ENCODE measurements around the gene LRP8. TPM values are rescaled to one million over a fixed set of nuclear protein-coding genes. Genes with fewer than 3 reads are reported as not detected.
"Not testable (repeated sequence)": the region's sequence is repeated elsewhere in the genome, so short reads cannot be mapped to it uniquely, and the experiment has no call there.

The LRP8 gene
- total and polyA plus RNA-seq, 2 donors from 2014 or later = 1.4 to 6.9 TPM

DNA sequence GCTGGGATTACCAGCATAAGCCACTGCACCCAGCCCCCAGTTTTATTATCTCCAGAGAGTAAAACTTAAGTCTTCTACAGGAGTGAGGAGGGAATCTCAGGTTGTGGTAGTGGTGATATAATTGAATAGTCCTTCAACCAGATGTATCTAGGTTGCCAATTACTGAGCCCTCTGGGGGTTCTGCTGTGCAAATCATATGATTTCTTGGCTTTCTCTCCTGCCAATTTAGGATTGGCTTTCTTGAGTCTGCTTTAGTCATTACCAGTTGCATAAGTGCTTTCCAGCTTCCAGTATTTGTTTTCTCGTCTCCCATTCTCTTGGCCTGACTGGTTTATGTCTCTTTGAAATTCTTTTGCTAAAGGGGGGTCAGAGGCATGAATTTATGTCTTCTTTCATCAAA lies 120.1 kb downstream of the LRP8 start:
- no peak overlapping the region for H3K4me3 ChIP-seq (ENCODE audit: low read length in 3 of 3)

DNA sequence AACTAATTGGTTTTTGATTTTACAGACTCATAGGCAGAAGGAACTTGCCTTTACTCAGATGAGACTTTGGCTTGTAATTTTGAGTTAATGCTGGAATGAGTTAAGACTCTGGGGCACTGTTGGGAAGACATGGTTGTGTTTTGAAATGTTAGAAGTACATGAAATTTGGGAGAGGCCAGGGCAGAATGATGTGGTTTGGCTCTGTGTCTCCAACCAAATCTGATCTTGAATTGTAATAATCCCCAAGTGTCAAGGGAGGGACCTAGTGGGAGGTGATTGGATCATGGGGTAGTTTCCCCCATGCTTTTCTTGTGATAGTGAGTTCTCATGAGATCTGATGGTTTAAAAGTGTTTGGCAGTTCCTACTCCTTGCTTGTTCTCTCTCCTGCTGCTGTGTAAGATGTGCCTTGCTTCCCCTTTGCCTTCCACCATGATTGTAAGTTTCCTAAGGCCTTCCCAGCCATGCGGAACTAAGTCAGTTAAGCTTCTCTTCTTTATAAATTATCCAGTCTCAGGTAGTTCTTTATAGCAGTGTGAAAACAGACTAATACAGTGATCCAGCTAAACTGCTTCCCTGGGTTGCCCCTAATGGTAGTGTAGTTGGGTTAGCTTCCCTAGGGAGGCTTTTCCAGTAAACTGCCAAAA lies 121.0 kb downstream of the LRP8 start:
- intact Hi-C loops (cut with DNase I) = no loop called here
- Histone ChIP-seq H3K27ac (ENCODE audit: low read depth in 2 of 2, low read length in 2 of 2) (no peak overlapping the region), H3K27me3 (ENCODE audit: control insufficient read depth, insufficient read depth, low read length) (no peaks in the 10 kb centered on the region), H3K9ac (ENCODE audit: low read length in 3 of 3) (no peak overlapping the region), H3K36me3 (ENCODE audit: control insufficient read depth in 2 of 3, insufficient read depth in 3 of 3, low read length in 3 of 3) (peaks cover 14 to 58% (median 49%) of the 10 kb centered on the region in 3 donors), H3K4me1 (ENCODE audit: control insufficient read depth in 2 of 3, insufficient read depth in 2 of 3, low read depth in 1 of 3, low read length in 3 of 3) (no peaks in the 10 kb centered on the region), H3K4me3 (ENCODE audit: low read length in 3 of 3) (no peak overlapping the region), H3K9me3 (ENCODE audit: control insufficient read depth in 2 of 3, insufficient read depth in 1 of 3, low read length in 3 of 3) (peaks cover 0 to 2% (median 0%) of the 10 kb centered on the region in 3 donors)
- DNase-seq (no peak), FAIRE-seq (no peak)
- TF ChIP-seq, protein P1, sequence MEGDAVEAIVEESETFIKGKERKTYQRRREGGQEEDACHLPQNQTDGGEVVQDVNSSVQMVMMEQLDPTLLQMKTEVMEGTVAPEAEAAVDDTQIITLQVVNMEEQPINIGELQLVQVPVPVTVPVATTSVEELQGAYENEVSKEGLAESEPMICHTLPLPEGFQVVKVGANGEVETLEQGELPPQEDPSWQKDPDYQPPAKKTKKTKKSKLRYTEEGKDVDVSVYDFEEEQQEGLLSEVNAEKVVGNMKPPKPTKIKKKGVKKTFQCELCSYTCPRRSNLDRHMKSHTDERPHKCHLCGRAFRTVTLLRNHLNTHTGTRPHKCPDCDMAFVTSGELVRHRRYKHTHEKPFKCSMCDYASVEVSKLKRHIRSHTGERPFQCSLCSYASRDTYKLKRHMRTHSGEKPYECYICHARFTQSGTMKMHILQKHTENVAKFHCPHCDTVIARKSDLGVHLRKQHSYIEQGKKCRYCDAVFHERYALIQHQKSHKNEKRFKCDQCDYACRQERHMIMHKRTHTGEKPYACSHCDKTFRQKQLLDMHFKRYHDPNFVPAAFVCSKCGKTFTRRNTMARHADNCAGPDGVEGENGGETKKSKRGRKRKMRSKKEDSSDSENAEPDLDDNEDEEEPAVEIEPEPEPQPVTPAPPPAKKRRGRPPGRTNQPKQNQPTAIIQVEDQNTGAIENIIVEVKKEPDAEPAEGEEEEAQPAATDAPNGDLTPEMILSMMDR (IDR thresholded peaks at IDR 0.05; ENCODE audit: borderline replicate concordance, extremely low read depth, insufficient read depth) = no peak

More for the DNA sequence above, 120.1 kb downstream of the LRP8 start:
- Histone ChIP-seq H3K27ac (ENCODE audit: low read depth in 2 of 2, low read length in 2 of 2) (no peak overlapping the region), H3K27me3 (ENCODE audit: control insufficient read depth, insufficient read depth, low read length) (no peaks in the 10 kb centered on the region), H3K4me1 (ENCODE audit: control insufficient read depth in 2 of 3, insufficient read depth in 2 of 3, low read depth in 1 of 3, low read length in 3 of 3) (no peaks in the 10 kb centered on the region), H3K9me3 (ENCODE audit: control insufficient read depth in 2 of 3, insufficient read depth in 1 of 3, low read length in 3 of 3) (peaks cover 0 to 2% (median 0%) of the 10 kb centered on the region in 3 donors), H3K9ac (ENCODE audit: low read length in 3 of 3) (no peak overlapping the region), H3K36me3 (ENCODE audit: control insufficient read depth in 2 of 3, insufficient read depth in 3 of 3, low read length in 3 of 3) (peaks cover 9 to 49% (median 47%) of the 10 kb centered on the region in 3 donors)
- DNase-seq (no peak), FAIRE-seq (no peak)
- TF ChIP-seq, protein P1 (IDR thresholded peaks at IDR 0.05; ENCODE audit: borderline replicate concordance, extremely low read depth, insufficient read depth) = no peak
- intact Hi-C loops (cut with DNase I) = no loop called here

DNA sequence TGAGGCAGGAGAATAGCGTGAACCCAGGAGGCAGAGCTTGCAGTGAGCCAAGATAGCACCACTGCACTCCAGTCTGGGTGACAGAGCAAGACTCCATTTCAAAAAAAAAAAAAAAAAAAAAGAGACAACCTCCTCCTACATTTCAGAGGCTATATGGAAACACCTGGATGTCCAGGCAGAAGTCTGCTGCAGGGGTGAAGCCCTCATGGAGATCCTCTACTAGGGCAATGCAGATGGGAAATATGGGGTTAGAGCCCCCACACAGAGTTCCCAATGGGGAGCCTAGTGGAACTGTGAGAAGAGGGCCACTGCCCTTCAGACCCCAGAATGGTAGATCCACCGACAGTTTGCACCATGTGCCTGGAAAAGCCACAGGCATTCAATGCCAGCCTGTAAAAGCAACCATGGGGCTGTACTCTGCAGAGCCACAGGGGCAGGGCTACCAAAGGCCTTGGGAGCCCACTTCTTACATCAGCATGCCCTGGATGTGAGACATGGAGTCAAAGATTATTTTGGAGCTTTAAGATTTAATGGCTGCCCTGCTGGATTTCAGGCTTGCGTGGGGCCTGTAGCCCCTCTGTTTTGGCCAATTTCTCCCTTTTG lies 121.7 kb downstream of the LRP8 start:
- H3K9me3 ChIP-seq (ENCODE audit: control insufficient read depth in 2 of 3, insufficient read depth in 1 of 3, low read length in 3 of 3); intact Hi-C loops (cut with DNase I); H3K27me3 ChIP-seq (ENCODE audit: control insufficient read depth, insufficient read depth, low read length); FAIRE-seq; H3K4me3 ChIP-seq (ENCODE audit: low read length in 3 of 3); H3K9ac ChIP-seq (ENCODE audit: low read length in 3 of 3); DNase-seq; H3K27ac ChIP-seq (ENCODE audit: low read depth in 2 of 2, low read length in 2 of 2); H3K4me1 ChIP-seq (ENCODE audit: control insufficient read depth in 2 of 3, insufficient read depth in 2 of 3, low read depth in 1 of 3, low read length in 3 of 3): not testable (repeated sequence)
- peaks cover 17 to 60% (median 47%) of the 10 kb centered on the region in 3 donors for H3K36me3 ChIP-seq (ENCODE audit: control insufficient read depth in 2 of 3, insufficient read depth in 3 of 3, low read length in 3 of 3)

DNA sequence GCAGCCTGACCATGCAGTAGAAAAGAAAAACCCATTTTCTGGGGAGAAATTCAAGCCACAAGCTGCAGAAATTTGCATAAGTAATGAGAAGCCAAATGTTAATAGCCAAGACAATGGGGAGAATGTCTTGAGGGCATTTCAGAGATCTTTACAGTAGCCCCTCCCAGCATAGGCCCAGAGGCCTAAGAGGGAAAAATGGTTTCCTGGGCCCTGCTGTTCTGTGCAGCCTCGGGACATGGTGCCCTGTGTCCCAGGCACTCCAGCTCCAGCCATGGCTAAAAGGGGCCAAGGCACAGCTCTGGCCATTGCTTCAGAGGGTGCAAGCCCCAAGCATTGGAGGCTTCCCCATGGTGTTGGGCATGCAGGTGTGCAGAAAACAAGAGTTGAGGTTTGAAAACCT lies 122.4 kb downstream of the LRP8 start:
- FAIRE-seq; H3K27ac ChIP-seq (ENCODE audit: low read depth in 2 of 2, low read length in 2 of 2); H3K9ac ChIP-seq (ENCODE audit: low read length in 3 of 3); H3K4me1 ChIP-seq (ENCODE audit: control insufficient read depth in 2 of 3, insufficient read depth in 2 of 3, low read depth in 1 of 3, low read length in 3 of 3); intact Hi-C loops (cut with DNase I); H3K9me3 ChIP-seq (ENCODE audit: control insufficient read depth in 2 of 3, insufficient read depth in 1 of 3, low read length in 3 of 3); DNase-seq; H3K27me3 ChIP-seq (ENCODE audit: control insufficient read depth, insufficient read depth, low read length); H3K4me3 ChIP-seq (ENCODE audit: low read length in 3 of 3): not testable (repeated sequence)
- H3K36me3 ChIP-seq (ENCODE audit: control insufficient read depth in 2 of 3, insufficient read depth in 3 of 3, low read length in 3 of 3) = peaks cover 17 to 59% (median 45%) of the 10 kb centered on the region in 3 donors

Measured in kidney (tissue), 14 donors.